SH-SY5Y (cell line): ENCODE data around the gene ROBO3.

Experiments used
- GATA2 ChIP-seq: IDR thresholded peaks from 2 replicates; pipeline ENCODE4 v1.6.1; 2011; ENCODE audit warnings: mild to moderate bottlenecking, low read depth, low read length
- GATA3 ChIP-seq: IDR thresholded peaks from 2 replicates; pipeline ENCODE4 v1.6.1; 2011; ENCODE audit warnings: low read depth, mild to moderate bottlenecking, low read length, moderate library complexity

GRCh38 chr11:124873951-124874350 lies 8.7 kb downstream of the ROBO3 start:
- TF ChIP-seq GATA2: no peak
- TF ChIP-seq GATA3: no peak
